DOHH2 (cell line): ENCODE results near the gene BTBD6.
"Not testable (repeated sequence)": the region's sequence is repeated elsewhere in the genome, so short reads cannot be mapped to it uniquely, and the experiment has no call there.

ENCODE experiments used
- H3F3A ChIP-seq: fragments of 200-600 bp; sonication (generic), shearing (Covaris generic); 2 replicates; pipeline ENCODE4 v1.6.0; 2016; ENCODE audit warnings: antibody characterized with exemption, mild to moderate bottlenecking; ENCODE audit not compliant: control insufficient read depth, insufficient read depth
- H3K27ac ChIP-seq: fragments of 200-600 bp; sonication (generic); 2 replicates; pipeline ENCODE4 v1.5.1; 2014; ENCODE audit warnings: low read depth, mild to moderate bottlenecking, low read length, moderate library complexity
- H3K27me3 ChIP-seq: fragments of 200-600 bp; sonication (generic); 2 replicates; pipeline ENCODE4 v1.6.1; 2014; ENCODE audit warnings: mild to moderate bottlenecking, low read length, mixed read lengths; ENCODE audit not compliant: control insufficient read depth
- H3K36me3 ChIP-seq: fragments of 200-600 bp; sonication (generic); 2 replicates; pipeline ENCODE4 v1.6.1; 2014; ENCODE audit warnings: mild to moderate bottlenecking, low read length, moderate library complexity, mixed read lengths; ENCODE audit not compliant: control insufficient read depth
- H3K4me1 ChIP-seq: fragments of 200-600 bp; sonication (generic); 2 replicates; pipeline ENCODE4 v1.6.1; 2014; ENCODE audit warnings: mild to moderate bottlenecking, low read length, mixed read lengths; ENCODE audit not compliant: control insufficient read depth
- H3K4me2 ChIP-seq: fragments of 200-600 bp; sonication (generic); 2 replicates; pipeline ENCODE4 v1.6.0; 2014; ENCODE audit warnings: mild to moderate bottlenecking, low read length, moderate library complexity
- H3K4me3 ChIP-seq: fragments of 200-600 bp; sonication (generic); 2 replicates; pipeline ENCODE4 v1.5.1; 2014; ENCODE audit warnings: mild to moderate bottlenecking, low read length, mixed read lengths
- H3K79me2 ChIP-seq: fragments of 200-600 bp; sonication (generic); 2 replicates; pipeline ENCODE4 v1.6.1; 2014; ENCODE audit warnings: mild to moderate bottlenecking, low read length, mixed read lengths; ENCODE audit not compliant: control insufficient read depth
- H3K9me2 ChIP-seq: fragments of 200-600 bp; sonication (generic); replicated peaks from 2 replicates; pipeline ENCODE4 v1.6.1; 2014; ENCODE audit warnings: mild to moderate bottlenecking, low read length, mixed read lengths; ENCODE audit not compliant: control insufficient read depth
- H3K9me3 ChIP-seq: fragments of 200-600 bp; sonication (generic); 2 replicates; pipeline ENCODE4 v1.6.1; 2014; ENCODE audit warnings: antibody characterized with exemption, low read length, mixed read lengths; ENCODE audit not compliant: control insufficient read depth, insufficient read depth
- H4K20me1 ChIP-seq: fragments of 200-600 bp; sonication (generic); 2 replicates; pipeline ENCODE4 v1.6.0; 2014; ENCODE audit warnings: low read depth, mild to moderate bottlenecking, antibody characterized with exemption, low read length, moderate library complexity; ENCODE audit not compliant: control insufficient read depth, insufficient read depth
- CTCF ChIP-seq: fragments of 200-600 bp; sonication (generic); IDR thresholded peaks from one replicate; pipeline ENCODE4 v1.5.1; 2014; ENCODE audit warnings: antibody characterized with exemption, mild to moderate bottlenecking, low read depth, low read length; ENCODE audit not compliant: poor library complexity, severe bottlenecking
- EZH2phosphoT487 ChIP-seq: fragments of 200-600 bp; sonication (generic); IDR thresholded peaks from 2 replicates; pipeline ENCODE4 v1.6.1; 2017; ENCODE audit warnings: borderline replicate concordance, mild to moderate bottlenecking, antibody characterized with exemption, low read length, moderate library complexity, mixed read lengths

Gene BTBD6

DNA sequence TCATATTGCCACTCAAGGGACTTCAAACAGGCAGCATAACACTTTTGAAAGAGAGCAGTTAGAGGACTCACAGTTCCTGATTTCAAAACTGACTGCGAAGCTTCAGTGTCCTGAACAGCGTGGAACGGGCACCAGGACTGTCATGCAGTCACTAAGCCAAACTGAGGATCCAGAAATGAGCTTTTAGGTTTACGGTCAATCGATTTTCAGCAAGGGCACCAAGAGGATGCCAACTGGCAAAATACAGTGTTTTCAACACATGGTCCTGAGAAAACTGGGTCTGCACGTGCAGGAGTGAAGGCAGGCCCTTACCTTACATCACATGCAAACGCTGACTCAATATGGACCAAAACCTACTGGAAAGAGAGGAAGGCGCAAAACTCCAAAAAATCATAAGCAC is 36.8 kb downstream of the BTBD6 start:
- no peaks in the 10 kb centered on the region for H3K9me3 ChIP-seq
- H3K9me2 ChIP-seq = no peaks in the 10 kb centered on the region
- H3K79me2 ChIP-seq = peaks cover 8% of the 10 kb centered on the region; the same call in 1 of the 2 replicates
- no peaks in the 10 kb centered on the region for H3F3A ChIP-seq
- no peak overlapping the region for H3K4me2 ChIP-seq
- peaks cover 2% of the 10 kb centered on the region; the same call in 1 of the 2 replicates for H4K20me1 ChIP-seq
- TF ChIP-seq EZH2phosphoT487 (no peak), CTCF (no peak)
- H3K4me1 ChIP-seq = peaks cover 7% of the 10 kb centered on the region; the same call in 1 of the 2 replicates
- H3K36me3 ChIP-seq = no peaks in the 10 kb centered on the region
- H3K4me3 ChIP-seq = no peak overlapping the region
- no peak overlapping the region for H3K27ac ChIP-seq
- H3K27me3 ChIP-seq = no peaks in the 10 kb centered on the region

GRCh38 chr14:105286759-105287144 is 38.4 kb downstream of the BTBD6 start:
- Histone ChIP-seq H3K27ac (no peak overlapping the region), H3K9me2 (no peaks in the 10 kb centered on the region), H3K9me3 (no peaks in the 10 kb centered on the region), H4K20me1 (peaks cover 2% of the 10 kb centered on the region; the same call in 1 of the 2 replicates), H3K4me3 (no peak overlapping the region), H3K4me1 (peaks cover 11% of the 10 kb centered on the region; the same call in 1 of the 2 replicates), H3K36me3 (no peaks in the 10 kb centered on the region), H3K79me2 (peaks cover 18% of the 10 kb centered on the region), H3K27me3 (no peaks in the 10 kb centered on the region), H3F3A (no peaks in the 10 kb centered on the region), H3K4me2 (no peak overlapping the region)
- no peak for TF ChIP-seq CTCF
- TF ChIP-seq EZH2phosphoT487 = no peak

GRCh38 chr14:105287249-105288102 is 39.1 kb downstream of the BTBD6 start:
- Histone ChIP-seq H3K36me3 (no peaks in the 10 kb centered on the region), H3K4me3 (no peak overlapping the region), H3F3A (no peaks in the 10 kb centered on the region), H3K27me3 (no peaks in the 10 kb centered on the region), H3K9me3 (no peaks in the 10 kb centered on the region), H4K20me1 (peaks cover 4% of the 10 kb centered on the region; the same call in 1 of the 2 replicates), H3K79me2 (peaks cover 17% of the 10 kb centered on the region), H3K27ac (no peak overlapping the region), H3K9me2 (no peaks in the 10 kb centered on the region), H3K4me2 (no peak overlapping the region), H3K4me1 (peaks cover 11% of the 10 kb centered on the region; the same call in 1 of the 2 replicates)
- TF ChIP-seq EZH2phosphoT487 (no peak), CTCF (no peak)

DNA sequence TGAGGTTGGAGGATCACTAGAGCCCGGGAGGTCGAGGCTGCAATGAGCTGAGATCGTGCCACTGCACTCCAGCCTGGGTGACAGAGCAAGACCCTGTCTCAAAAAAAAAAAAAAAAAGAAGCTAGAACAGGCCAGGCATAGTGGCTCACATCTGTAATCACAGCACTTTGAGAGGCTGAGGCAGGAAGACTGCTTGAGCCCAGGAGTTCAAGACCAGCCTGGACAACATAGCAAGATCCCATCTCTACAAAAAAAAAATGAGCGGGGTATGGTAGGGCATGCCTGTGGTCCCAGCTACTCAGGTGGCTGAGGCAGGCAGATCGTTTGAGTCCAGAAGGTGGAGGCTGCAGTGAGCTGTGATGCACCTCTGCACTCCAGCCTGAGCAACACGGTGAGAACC is 40.6 kb downstream of the BTBD6 start:
- Histone ChIP-seq H3K4me1 (peaks cover 20% of the 10 kb centered on the region), H3K79me2 (peaks cover 32% of the 10 kb centered on the region)
- not testable (repeated sequence) for H3K4me3 ChIP-seq, H3K4me2 ChIP-seq, H3K27me3 ChIP-seq, H3K9me2 ChIP-seq, H3K9me3 ChIP-seq, H3K27ac ChIP-seq, H3F3A ChIP-seq, H3K36me3 ChIP-seq, H4K20me1 ChIP-seq
